LNCaP clone FGC (cell line): ENCODE results near the gene WDR35.
"Not testable (repeated sequence)": the region's sequence is repeated elsewhere in the genome, so short reads cannot be mapped to it uniquely, and the experiment has no call there.

ENCODE experiments used
- DNase-seq: peaks from one replicate; pipeline ENCODE4 v3.0.0-alpha.2; 2011; ENCODE audit warnings: low read depth
- H3K4me3 ChIP-seq: 2 replicates; pipeline ENCODE4 v1.5.1; 2011; ENCODE audit warnings: mild to moderate bottlenecking, low read depth, low read length, control low read depth
- TF ChIP-seq, protein P1 (sequence below): IDR thresholded peaks from 2 replicates; pipeline ENCODE4 v1.5.1; 2012; ENCODE audit warnings: mild to moderate bottlenecking; ENCODE audit not compliant: control insufficient read depth, insufficient read depth; ENCODE audit errors: extremely low read depth

The WDR35 gene

DNA sequence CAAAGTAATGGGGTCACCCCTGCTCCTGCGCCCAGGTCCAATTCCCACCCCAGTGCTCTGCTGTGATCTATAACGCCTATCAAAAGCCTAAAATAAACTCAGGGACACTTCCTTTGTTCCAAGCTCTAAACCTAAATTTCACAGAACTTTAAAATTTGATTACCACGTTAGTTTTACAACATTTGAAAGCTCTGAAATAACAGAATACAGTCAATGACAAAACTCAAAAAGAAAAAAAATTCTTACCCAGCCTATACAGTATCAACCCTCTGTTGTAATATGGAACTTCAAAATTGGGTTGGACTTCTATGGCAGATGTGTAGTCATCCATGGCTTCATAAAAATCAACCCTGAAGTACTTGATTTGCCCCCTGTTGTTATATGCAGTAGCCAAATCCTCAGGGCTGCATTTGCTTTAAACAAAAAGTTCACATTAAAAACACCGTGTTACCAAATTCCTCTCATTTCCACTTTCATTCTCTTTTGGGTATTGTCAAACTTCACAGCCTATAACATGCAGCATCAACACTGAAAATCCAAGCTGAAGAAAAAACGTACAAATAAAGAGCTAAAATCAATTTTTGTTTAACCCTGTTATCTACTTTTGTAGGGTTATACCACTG lies 92.2 kb downstream of the WDR35 start:
- DNase-seq = no peak
- H3K4me3 ChIP-seq = no peak overlapping the region
- TF ChIP-seq, protein P1, sequence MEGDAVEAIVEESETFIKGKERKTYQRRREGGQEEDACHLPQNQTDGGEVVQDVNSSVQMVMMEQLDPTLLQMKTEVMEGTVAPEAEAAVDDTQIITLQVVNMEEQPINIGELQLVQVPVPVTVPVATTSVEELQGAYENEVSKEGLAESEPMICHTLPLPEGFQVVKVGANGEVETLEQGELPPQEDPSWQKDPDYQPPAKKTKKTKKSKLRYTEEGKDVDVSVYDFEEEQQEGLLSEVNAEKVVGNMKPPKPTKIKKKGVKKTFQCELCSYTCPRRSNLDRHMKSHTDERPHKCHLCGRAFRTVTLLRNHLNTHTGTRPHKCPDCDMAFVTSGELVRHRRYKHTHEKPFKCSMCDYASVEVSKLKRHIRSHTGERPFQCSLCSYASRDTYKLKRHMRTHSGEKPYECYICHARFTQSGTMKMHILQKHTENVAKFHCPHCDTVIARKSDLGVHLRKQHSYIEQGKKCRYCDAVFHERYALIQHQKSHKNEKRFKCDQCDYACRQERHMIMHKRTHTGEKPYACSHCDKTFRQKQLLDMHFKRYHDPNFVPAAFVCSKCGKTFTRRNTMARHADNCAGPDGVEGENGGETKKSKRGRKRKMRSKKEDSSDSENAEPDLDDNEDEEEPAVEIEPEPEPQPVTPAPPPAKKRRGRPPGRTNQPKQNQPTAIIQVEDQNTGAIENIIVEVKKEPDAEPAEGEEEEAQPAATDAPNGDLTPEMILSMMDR = no peak

DNA sequence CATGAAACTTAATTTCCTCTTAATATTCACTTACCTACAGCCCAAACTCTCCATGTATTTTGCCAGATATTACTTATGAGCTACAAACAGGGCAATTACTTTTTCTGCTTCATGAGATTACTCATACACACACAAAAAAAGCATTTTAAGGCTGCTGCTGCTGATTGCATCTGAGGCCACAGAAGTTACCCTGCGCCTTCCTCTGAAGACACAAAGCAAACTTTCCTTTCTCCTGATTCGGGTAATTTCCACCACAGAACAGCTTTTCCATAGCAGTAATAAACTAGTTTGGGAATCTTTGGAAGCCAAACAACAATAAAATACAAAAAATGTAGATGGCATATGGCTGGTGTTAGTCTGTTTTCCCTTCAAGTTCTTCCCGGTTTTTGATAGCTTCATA lies 94.4 kb downstream of the WDR35 start:
- H3K4me3 ChIP-seq = no peak overlapping the region
- no peak for DNase-seq

DNA sequence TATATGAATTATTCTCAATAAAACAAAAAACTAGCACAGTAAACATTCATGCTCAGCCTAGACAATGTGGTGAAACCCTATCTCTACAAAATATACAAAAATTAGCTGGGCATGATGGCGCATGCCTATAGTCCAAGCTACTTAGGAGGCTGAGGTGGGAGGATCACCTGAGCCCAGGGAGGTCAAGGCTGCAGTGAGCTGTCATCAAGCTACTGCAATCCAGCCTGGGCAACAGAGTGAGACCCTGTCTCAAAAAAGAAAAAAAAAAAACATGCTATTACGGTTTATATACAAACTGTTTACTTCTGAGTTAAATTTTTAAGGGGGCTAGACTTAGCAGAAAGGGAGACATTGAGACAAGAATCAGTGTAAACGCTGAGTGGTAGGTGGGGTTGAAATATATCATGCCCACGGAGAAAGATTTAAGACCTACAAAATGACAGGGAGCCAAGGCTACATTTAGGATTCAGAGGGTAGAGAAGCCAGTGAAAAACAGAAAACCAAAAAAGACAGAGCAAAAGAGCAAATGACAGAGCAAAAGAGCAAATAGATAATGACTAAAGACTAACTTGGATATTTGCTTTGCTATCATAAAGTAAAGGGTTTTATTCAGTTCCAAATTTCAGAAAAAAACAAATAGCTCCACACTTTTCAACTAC lies 95.6 kb downstream of the WDR35 start:
- TF ChIP-seq, protein P1 = no peak
- no peak overlapping the region for H3K4me3 ChIP-seq

More for the DNA sequence above, 94.4 kb downstream of the WDR35 start:
- TF ChIP-seq, protein P1 = no peak

DNA sequence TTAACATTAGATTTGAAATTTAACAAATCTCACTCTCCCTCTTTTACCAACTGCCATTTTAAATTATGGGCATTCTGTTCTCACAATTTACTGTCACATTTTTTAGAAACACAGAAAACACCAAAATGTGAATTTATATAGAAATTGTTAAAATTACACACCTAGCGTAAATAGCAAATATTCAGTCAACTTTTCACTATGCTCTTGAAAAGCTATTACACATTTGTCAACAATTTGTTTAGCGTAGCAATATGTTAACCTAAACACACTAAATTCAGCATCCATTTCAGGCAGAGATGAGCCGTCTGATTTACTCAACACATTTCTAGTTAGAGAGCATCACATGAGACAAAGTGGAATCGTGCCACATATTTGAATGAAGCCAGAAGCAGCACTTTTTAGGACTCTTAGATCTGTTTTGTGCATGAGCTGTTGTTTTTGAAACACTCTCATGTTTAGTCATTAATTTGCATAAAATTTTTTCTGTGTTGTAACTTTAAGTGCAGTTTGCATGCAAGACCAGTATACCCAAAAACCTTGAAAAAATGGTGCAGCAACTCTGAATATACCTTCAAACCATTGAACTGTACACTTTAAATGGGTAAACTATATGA lies 96.3 kb downstream of the WDR35 start:
- DNase-seq = no peak
- TF ChIP-seq, protein P1 = no peak
- no peak overlapping the region for H3K4me3 ChIP-seq

More for the DNA sequence above, 95.6 kb downstream of the WDR35 start:
- no peak for DNase-seq

DNA sequence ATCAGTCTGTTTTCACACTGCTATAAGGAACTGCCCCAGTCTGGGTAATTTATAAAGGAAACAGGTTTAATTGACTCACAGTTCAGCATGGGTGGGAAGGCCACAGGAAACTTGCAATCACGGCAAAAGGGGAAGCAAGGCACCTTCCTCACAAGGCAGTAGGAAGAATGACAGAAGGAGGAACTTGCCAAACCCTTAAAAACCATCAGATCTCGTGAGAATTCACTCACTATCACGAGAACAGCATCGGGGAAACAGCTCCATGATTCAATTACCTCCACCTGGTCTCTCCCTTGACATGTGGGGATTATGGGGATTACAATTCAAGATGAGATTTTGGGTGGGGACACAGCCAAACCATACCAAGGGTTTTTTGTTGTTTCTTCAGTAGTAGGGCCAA lies 97.9 kb downstream of the WDR35 start:
- DNase-seq, H3K4me3 ChIP-seq: not testable (repeated sequence)

DNA sequence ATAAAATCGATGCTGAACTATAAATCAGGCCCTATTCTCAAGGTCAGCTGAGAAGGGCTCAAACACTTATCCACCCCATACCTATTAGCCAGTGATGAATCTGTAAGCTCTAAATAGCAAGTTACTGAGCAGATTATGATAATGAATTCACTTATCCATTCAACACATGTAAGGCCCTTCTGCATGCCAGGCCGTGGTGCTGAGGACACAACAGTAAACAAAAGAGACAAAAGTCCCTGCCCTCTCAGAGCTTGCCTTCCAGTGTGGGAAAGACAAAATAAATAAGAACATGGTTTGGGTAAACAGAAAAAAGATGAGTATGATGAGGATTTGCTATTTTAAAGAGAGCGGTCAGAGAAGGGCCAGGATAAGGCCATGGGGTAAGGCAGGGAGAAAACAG lies 99.8 kb downstream of the WDR35 start:
- H3K4me3 ChIP-seq = no peak overlapping the region
- TF ChIP-seq, protein P1 = no peak
- no peak for DNase-seq

DNA sequence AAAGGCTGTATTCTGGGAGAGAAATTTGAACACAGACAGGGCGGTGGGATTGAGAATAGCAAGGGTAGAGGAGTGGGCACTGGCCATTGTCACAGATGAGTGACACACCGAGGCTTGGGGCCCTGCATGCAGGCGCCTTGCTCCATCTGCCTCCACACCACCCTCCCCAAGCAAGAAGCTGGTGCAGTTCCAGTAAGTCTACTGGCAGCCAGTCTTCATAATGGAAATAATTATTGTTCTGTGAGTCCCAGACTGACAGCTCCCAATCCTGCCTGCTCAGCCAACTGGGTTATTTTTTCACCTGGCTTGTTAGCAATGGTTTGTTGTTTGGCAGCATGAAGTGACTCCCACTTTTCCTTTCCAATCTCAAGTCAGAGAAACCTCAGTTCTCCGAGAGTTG lies 101.1 kb downstream of the WDR35 start:
- TF ChIP-seq, protein P1 = no peak
- DNase-seq = no peak
- no peak overlapping the region for H3K4me3 ChIP-seq
